ENCODE measurements around the gene LCE3B. TPM values are rescaled to one million over a fixed set of nuclear protein-coding genes. Genes with fewer than 3 reads are reported as not detected.
A peak's percentile ranks its signal among the peaks of the same experiment; 100 is the strongest.

Gene LCE3B
- total RNA-seq (2022) (not detected in 2 replicates), Bru-seq, nascent RNA (not detected), BruChase-seq, experiment 1, labeled RNA remaining after a 6-hour chase (not detected), BruChase-seq, experiment 2, labeled RNA remaining after a 2-hour chase (not detected)
- long read RNA-seq, result 0 reads

GRCh38 chr1:152613511-152613910 lies at the start of gene LCE3B:
TSS of gene LCE3B (plus strand) at chr1:152613811. CDS start at chr1:152613811, 0 bp downstream.
- no TSS peak for BruUV-seq (replicated peaks)
- DNase-seq (ENCODE audit: unreplicated experiment), result no peak
- Mint-ChIP-seq H3K4me1 (ENCODE audit: insufficient read depth, unreplicated experiment) (no peaks in the 10 kb centered on the region), H3K27ac (ENCODE audit: low read depth, unreplicated experiment) (no peak within 1 kb of the TSS), H3K4me3 (ENCODE audit: unreplicated experiment) (no peak within 1 kb of the TSS), H3K9me3 (ENCODE audit: unreplicated experiment) (peaks cover 12% of the 10 kb centered on the region), H3K27me3 (ENCODE audit: insufficient read depth, unreplicated experiment) (no peaks in the 10 kb centered on the region), H3K36me3 (ENCODE audit: insufficient read depth, unreplicated experiment) (no peaks in the 10 kb centered on the region)
- intact Hi-C loops (cut with micrococcal nuclease), result no loop called here
- CTCF ChIA-PET, result no interaction called here
- TF ChIP-seq CTCF (IDR thresholded peaks at IDR 0.05; ENCODE audit: unreplicated experiment), result no peak
- POLR2A ChIA-PET, result no interaction called here

GRCh38 chr1:152565115-152565514 lies 48.5 kb upstream of the LCE3B start:
- Mint-ChIP-seq H3K4me1 (ENCODE audit: insufficient read depth, unreplicated experiment) (peaks cover 8% of the 10 kb centered on the region), H3K4me3 (ENCODE audit: unreplicated experiment) (no peak overlapping the region), H3K9me3 (ENCODE audit: unreplicated experiment) (no peaks in the 10 kb centered on the region), H3K27ac (ENCODE audit: low read depth, unreplicated experiment) (no peak overlapping the region), H3K27me3 (ENCODE audit: insufficient read depth, unreplicated experiment) (no peaks in the 10 kb centered on the region), H3K36me3 (ENCODE audit: insufficient read depth, unreplicated experiment) (no peaks in the 10 kb centered on the region)
- no peak for DNase-seq (ENCODE audit: unreplicated experiment)
- ChIA-PET POLR2A (interaction anchor here (0.6 to 0.7 kb wide), 2 partner anchors 32 to 282 kb away, joined by 3 read pairs; no protein-coding TSS in a partner anchor), CTCF (interaction anchor here (0.6 to 1.0 kb wide), 3 partner anchors 30 to 882 kb away, joined by 3 read pairs; no protein-coding TSS in a partner anchor)
- TF ChIP-seq CTCF (IDR thresholded peaks at IDR 0.05; ENCODE audit: unreplicated experiment), result no peak
- no TSS peak for BruUV-seq (replicated peaks)
- intact Hi-C loops (cut with micrococcal nuclease), result no loop called here

GRCh38 chr1:152565535-152566215 lies 47.9 kb upstream of the LCE3B start:
- peaks cover 8% of the 10 kb centered on the region for H3K4me1 Mint-ChIP-seq (ENCODE audit: insufficient read depth, unreplicated experiment)
- no peaks in the 10 kb centered on the region for H3K27me3 Mint-ChIP-seq (ENCODE audit: insufficient read depth, unreplicated experiment)
- CTCF ChIA-PET, result interaction anchor here (0.6 to 1.0 kb wide), 5 partner anchors 31 to 881 kb away, joined by 3 read pairs; no protein-coding TSS in a partner anchor
- no peaks in the 10 kb centered on the region for H3K9me3 Mint-ChIP-seq (ENCODE audit: unreplicated experiment)
- no peak overlapping the region for H3K4me3 Mint-ChIP-seq (ENCODE audit: unreplicated experiment)
- no peak for DNase-seq (ENCODE audit: unreplicated experiment)
- TF ChIP-seq CTCF (IDR thresholded peaks at IDR 0.05; ENCODE audit: unreplicated experiment), result no peak
- POLR2A ChIA-PET, result interaction anchor here (0.6 to 0.7 kb wide), 2 partner anchors 32 to 282 kb away, joined by 3 read pairs; no protein-coding TSS in a partner anchor
- H3K27ac Mint-ChIP-seq (ENCODE audit: low read depth, unreplicated experiment), result no peak overlapping the region
- no peaks in the 10 kb centered on the region for H3K36me3 Mint-ChIP-seq (ENCODE audit: insufficient read depth, unreplicated experiment)
- intact Hi-C loops (cut with micrococcal nuclease), result no loop called here
- BruUV-seq (replicated peaks), result no TSS peak

- Mint-ChIP-seq H3K4me3 (ENCODE audit: unreplicated experiment) (no peak within 1 kb of the TSS), H3K4me1 (ENCODE audit: insufficient read depth, unreplicated experiment) (peaks cover 8% of the 10 kb centered on the region), H3K36me3 (ENCODE audit: insufficient read depth, unreplicated experiment) (no peaks in the 10 kb centered on the region), H3K9me3 (ENCODE audit: unreplicated experiment) (no peaks in the 10 kb centered on the region), H3K27me3 (ENCODE audit: insufficient read depth, unreplicated experiment) (no peaks in the 10 kb centered on the region), H3K27ac (ENCODE audit: low read depth, unreplicated experiment) (no peak within 1 kb of the TSS)
- ChIA-PET POLR2A (interaction anchor here (0.7 kb wide), 1 partner anchor 288 kb away, joined by 3 read pairs; no protein-coding TSS in a partner anchor), CTCF (no interaction called here)
- no peak for TF ChIP-seq CTCF (IDR thresholded peaks at IDR 0.05; ENCODE audit: unreplicated experiment)
- BruUV-seq (replicated peaks), result no TSS peak
- intact Hi-C loops (cut with micrococcal nuclease), result no loop called here
- DNase-seq (ENCODE audit: unreplicated experiment), result peak; percentile 24
Measured at GRCh38 chr1:152566681-152567080, 46.9 kb upstream of the LCE3B start, which contains the start of gene LCE3E. TSS of gene LCE3E (minus strand) at chr1:152566780. CDS start at chr1:152566208, 572 bp downstream.

All from MCF 10A (cell line).